Measurements from ENCODE around the gene NTRK1.

The NTRK1 gene

GRCh38 chr1:156901590-156901900, 40.9 kb downstream of the NTRK1 start:
- H3K27ac ChIP-seq (ENCODE audit: insufficient read depth, low read length, poor library complexity, severe bottlenecking): no peak overlapping the region
- no peaks in the 10 kb centered on the region for H3K4me1 ChIP-seq (ENCODE audit: control insufficient read depth, insufficient read depth, low read length, poor library complexity, severe bottlenecking)
- DNase-seq: no peak
- no peaks in the 10 kb centered on the region for H3K9me3 ChIP-seq (ENCODE audit: control insufficient read depth, low read length)
- H3K4me3 ChIP-seq (ENCODE audit: insufficient read depth, low read depth, low read length, poor library complexity, severe bottlenecking): no peak overlapping the region
- H3K27me3 ChIP-seq (replicated peaks; ENCODE audit: control insufficient read depth, insufficient read depth, low read length, poor library complexity, severe bottlenecking): peaks cover 4% of the 10 kb centered on the region
- H3K36me3 ChIP-seq (ENCODE audit: control insufficient read depth, insufficient read depth, low read length): no peaks in the 10 kb centered on the region

GRCh38 chr1:156901966-156902915, 41.6 kb downstream of the NTRK1 start:
- Histone ChIP-seq H3K9me3 (ENCODE audit: control insufficient read depth, low read length) (no peaks in the 10 kb centered on the region), H3K36me3 (ENCODE audit: control insufficient read depth, insufficient read depth, low read length) (no peaks in the 10 kb centered on the region), H3K4me1 (ENCODE audit: control insufficient read depth, insufficient read depth, low read length, poor library complexity, severe bottlenecking) (no peaks in the 10 kb centered on the region), H3K27ac (ENCODE audit: insufficient read depth, low read length, poor library complexity, severe bottlenecking) (no peak overlapping the region), H3K27me3 (replicated peaks; ENCODE audit: control insufficient read depth, insufficient read depth, low read length, poor library complexity, severe bottlenecking) (peaks cover 4% of the 10 kb centered on the region), H3K4me3 (ENCODE audit: insufficient read depth, low read depth, low read length, poor library complexity, severe bottlenecking) (no peak overlapping the region)
- no peak for DNase-seq

- no peaks in the 10 kb centered on the region for H3K36me3 ChIP-seq (ENCODE audit: control insufficient read depth, insufficient read depth, low read length)
- H3K4me1 ChIP-seq (ENCODE audit: control insufficient read depth, insufficient read depth, low read length, poor library complexity, severe bottlenecking): no peaks in the 10 kb centered on the region
- no peaks in the 10 kb centered on the region for H3K27me3 ChIP-seq (replicated peaks; ENCODE audit: control insufficient read depth, insufficient read depth, low read length, poor library complexity, severe bottlenecking)
- H3K4me3 ChIP-seq (ENCODE audit: insufficient read depth, low read depth, low read length, poor library complexity, severe bottlenecking): no peak overlapping the region
- DNase-seq: no peak
- H3K9me3 ChIP-seq (ENCODE audit: control insufficient read depth, low read length): no peaks in the 10 kb centered on the region
- H3K27ac ChIP-seq (ENCODE audit: insufficient read depth, low read length, poor library complexity, severe bottlenecking): no peak overlapping the region
These were observed 42.8 kb downstream of the NTRK1 start for GRCh38 chr1:156903328-156904091.

GRCh38 chr1:156904187-156904959, 43.7 kb downstream of the NTRK1 start:
- Histone ChIP-seq H3K36me3 (ENCODE audit: control insufficient read depth, insufficient read depth, low read length) (no peaks in the 10 kb centered on the region), H3K4me3 (ENCODE audit: insufficient read depth, low read depth, low read length, poor library complexity, severe bottlenecking) (no peak overlapping the region), H3K9me3 (ENCODE audit: control insufficient read depth, low read length) (no peaks in the 10 kb centered on the region), H3K27me3 (replicated peaks; ENCODE audit: control insufficient read depth, insufficient read depth, low read length, poor library complexity, severe bottlenecking) (no peaks in the 10 kb centered on the region), H3K27ac (ENCODE audit: insufficient read depth, low read length, poor library complexity, severe bottlenecking) (no peak overlapping the region), H3K4me1 (ENCODE audit: control insufficient read depth, insufficient read depth, low read length, poor library complexity, severe bottlenecking) (no peaks in the 10 kb centered on the region)
- no peak for DNase-seq

- Histone ChIP-seq H3K27me3 (replicated peaks; ENCODE audit: control insufficient read depth, insufficient read depth, low read length, poor library complexity, severe bottlenecking) (no peaks in the 10 kb centered on the region), H3K4me1 (ENCODE audit: control insufficient read depth, insufficient read depth, low read length, poor library complexity, severe bottlenecking) (no peaks in the 10 kb centered on the region), H3K9me3 (ENCODE audit: control insufficient read depth, low read length) (no peaks in the 10 kb centered on the region), H3K27ac (ENCODE audit: insufficient read depth, low read length, poor library complexity, severe bottlenecking) (no peak overlapping the region), H3K4me3 (ENCODE audit: insufficient read depth, low read depth, low read length, poor library complexity, severe bottlenecking) (no peak overlapping the region), H3K36me3 (ENCODE audit: control insufficient read depth, insufficient read depth, low read length) (no peaks in the 10 kb centered on the region)
- no peak for DNase-seq
These were observed 44.5 kb downstream of the NTRK1 start for GRCh38 chr1:156905176-156905575.

GRCh38 chr1:156905651-156906050, 45.0 kb downstream of the NTRK1 start:
- no peaks in the 10 kb centered on the region for H3K4me1 ChIP-seq (ENCODE audit: control insufficient read depth, insufficient read depth, low read length, poor library complexity, severe bottlenecking)
- H3K27ac ChIP-seq (ENCODE audit: insufficient read depth, low read length, poor library complexity, severe bottlenecking): no peak overlapping the region
- no peak overlapping the region for H3K4me3 ChIP-seq (ENCODE audit: insufficient read depth, low read depth, low read length, poor library complexity, severe bottlenecking)
- H3K36me3 ChIP-seq (ENCODE audit: control insufficient read depth, insufficient read depth, low read length): no peaks in the 10 kb centered on the region
- H3K27me3 ChIP-seq (replicated peaks; ENCODE audit: control insufficient read depth, insufficient read depth, low read length, poor library complexity, severe bottlenecking): no peaks in the 10 kb centered on the region
- H3K9me3 ChIP-seq (ENCODE audit: control insufficient read depth, low read length): no peaks in the 10 kb centered on the region
- no peak for DNase-seq

- Histone ChIP-seq H3K9me3 (ENCODE audit: control insufficient read depth, low read length) (no peaks in the 10 kb centered on the region), H3K4me3 (ENCODE audit: insufficient read depth, low read depth, low read length, poor library complexity, severe bottlenecking) (no peak overlapping the region), H3K4me1 (ENCODE audit: control insufficient read depth, insufficient read depth, low read length, poor library complexity, severe bottlenecking) (no peaks in the 10 kb centered on the region), H3K27ac (ENCODE audit: insufficient read depth, low read length, poor library complexity, severe bottlenecking) (no peak overlapping the region), H3K36me3 (ENCODE audit: control insufficient read depth, insufficient read depth, low read length) (no peaks in the 10 kb centered on the region), H3K27me3 (replicated peaks; ENCODE audit: control insufficient read depth, insufficient read depth, low read length, poor library complexity, severe bottlenecking) (no peaks in the 10 kb centered on the region)
- no peak for DNase-seq
These were observed 45.7 kb downstream of the NTRK1 start for GRCh38 chr1:156906206-156906906.

GRCh38 chr1:156908541-156908940, 47.9 kb downstream of the NTRK1 start:
- H3K27me3 ChIP-seq (replicated peaks; ENCODE audit: control insufficient read depth, insufficient read depth, low read length, poor library complexity, severe bottlenecking): peaks cover under 1% of the 10 kb centered on the region
- no peaks in the 10 kb centered on the region for H3K4me1 ChIP-seq (ENCODE audit: control insufficient read depth, insufficient read depth, low read length, poor library complexity, severe bottlenecking)
- H3K27ac ChIP-seq (ENCODE audit: insufficient read depth, low read length, poor library complexity, severe bottlenecking): no peak overlapping the region
- no peaks in the 10 kb centered on the region for H3K36me3 ChIP-seq (ENCODE audit: control insufficient read depth, insufficient read depth, low read length)
- no peak overlapping the region for H3K4me3 ChIP-seq (ENCODE audit: insufficient read depth, low read depth, low read length, poor library complexity, severe bottlenecking)
- H3K9me3 ChIP-seq (ENCODE audit: control insufficient read depth, low read length): no peaks in the 10 kb centered on the region
- DNase-seq: no peak

GRCh38 chr1:156908955-156909354, 48.3 kb downstream of the NTRK1 start:
- Histone ChIP-seq H3K4me3 (ENCODE audit: insufficient read depth, low read depth, low read length, poor library complexity, severe bottlenecking) (no peak overlapping the region), H3K9me3 (ENCODE audit: control insufficient read depth, low read length) (no peaks in the 10 kb centered on the region), H3K27ac (ENCODE audit: insufficient read depth, low read length, poor library complexity, severe bottlenecking) (no peak overlapping the region), H3K36me3 (ENCODE audit: control insufficient read depth, insufficient read depth, low read length) (no peaks in the 10 kb centered on the region), H3K4me1 (ENCODE audit: control insufficient read depth, insufficient read depth, low read length, poor library complexity, severe bottlenecking) (no peaks in the 10 kb centered on the region), H3K27me3 (replicated peaks; ENCODE audit: control insufficient read depth, insufficient read depth, low read length, poor library complexity, severe bottlenecking) (peaks cover 4% of the 10 kb centered on the region)
- DNase-seq: no peak
